MCF 10A (cell line): ENCODE data around the gene ZNF462. TPM values are rescaled to one million over a fixed set of nuclear protein-coding genes. Genes with fewer than 3 reads are reported as not detected.

ENCODE experiments used
- BruUV-seq: library from RNA; stranded (reverse); fragments of 400-500 nt; replicated peaks from 2 replicates; lab custom pipeline; 2021; lab: Mats Ljungman, UMichigan
- CTCF ChIA-PET: fragments of 300-600 bp; sonication (Branson Sonifier 250); formaldehyde crosslinking; extraction: SDS; loops from one replicate; lab custom pipeline; 2021; ENCODE audit warnings: antibody characterized with exemption, inconsistent platforms; lab: Yijun Ruan, JAX
- POLR2A ChIA-PET: fragments of 300-600, 350-650 bp; sonication (Branson Sonifier 250); formaldehyde crosslinking; extraction: SDS; loops from one replicate; lab custom pipeline; 2020; ENCODE audit warnings: antibody characterized with exemption, inconsistent platforms; lab: Yijun Ruan, JAX
- DNase-seq: peaks from one replicate; pipeline ENCODE4 v3.0.0-alpha.2; 2018; ENCODE audit not compliant: unreplicated experiment
- H3K27ac Mint-ChIP-seq: one replicate; pipeline ENCODE4 v1.8.0; 2022; ENCODE audit warnings: mild to moderate bottlenecking, low read depth, mixed read lengths; ENCODE audit not compliant: unreplicated experiment
- H3K27me3 Mint-ChIP-seq: one replicate; pipeline ENCODE4 v1.8.0; 2022; ENCODE audit warnings: mixed read lengths; ENCODE audit not compliant: insufficient read depth, unreplicated experiment
- H3K36me3 Mint-ChIP-seq: one replicate; pipeline ENCODE4 v1.8.0; 2022; ENCODE audit warnings: mild to moderate bottlenecking, moderate library complexity, mixed read lengths; ENCODE audit not compliant: insufficient read depth, unreplicated experiment
- H3K4me1 Mint-ChIP-seq: one replicate; pipeline ENCODE4 v1.8.0; 2022; ENCODE audit warnings: mixed read lengths; ENCODE audit not compliant: insufficient read depth, unreplicated experiment
- H3K4me3 Mint-ChIP-seq: one replicate; pipeline ENCODE4 v1.8.0; 2022; ENCODE audit warnings: mild to moderate bottlenecking, moderate library complexity, mixed read lengths; ENCODE audit not compliant: unreplicated experiment
- H3K9me3 Mint-ChIP-seq: one replicate; pipeline ENCODE4 v1.8.0; 2022; ENCODE audit warnings: mixed read lengths; ENCODE audit not compliant: unreplicated experiment
- CTCF ChIP-seq: fragments of 200-600 bp; IDR thresholded peaks from one replicate; pipeline ENCODE4 v1.8.0; 2022; ENCODE audit warnings: antibody characterized with exemption, mild to moderate bottlenecking; ENCODE audit not compliant: unreplicated experiment
- intact Hi-C: fragments of 100-400 bp; cut with micrococcal nuclease; formaldehyde crosslinking; loops from 2 replicates; pipeline ENCODE4 v1.14.1; 2022
- total RNA-seq: library from RNA; stranded (reverse); gene quantifications from 2 replicates; pipeline ENCODE4 v1.2.3, GENCODE V29; 2022

The ZNF462 gene
- total RNA-seq, 1 experiment from 2014 or later: 47.2 TPM

- TF ChIP-seq CTCF: no peak
- intact Hi-C loops: loop anchor here (10.0 kb wide), 1 partner anchor 178 kb away; the partner anchor contains the start of gene ZNF462
- H3K27ac Mint-ChIP-seq: no peak overlapping the region
- DNase-seq: no peak
- H3K4me3 Mint-ChIP-seq: no peak overlapping the region
- POLR2A ChIA-PET: no interaction called here
- H3K36me3 Mint-ChIP-seq: peaks cover 5% of the 10 kb centered on the region
- no peaks in the 10 kb centered on the region for H3K9me3 Mint-ChIP-seq
- no peaks in the 10 kb centered on the region for H3K27me3 Mint-ChIP-seq
- CTCF ChIA-PET: interaction anchor here (0.6 kb wide), 1 partner anchor 10 kb away, joined by 3 read pairs; no protein-coding TSS in a partner anchor
- no TSS peak for BruUV-seq
- H3K4me1 Mint-ChIP-seq: peaks cover 15% of the 10 kb centered on the region
These were observed 179.6 kb downstream of the ZNF462 start for GRCh38 chr9:107042606-107043005.

GRCh38 chr9:107043886-107044285 is 180.9 kb downstream of the ZNF462 start:
- no peak overlapping the region for H3K4me3 Mint-ChIP-seq
- DNase-seq: no peak

GRCh38 chr9:107044872-107045271 is 181.9 kb downstream of the ZNF462 start:
- intact Hi-C loops: loop anchor here (10.0 kb wide), 1 partner anchor 180 kb away; the partner anchor contains the start of gene ZNF462
- no peaks in the 10 kb centered on the region for H3K9me3 Mint-ChIP-seq
- no peak overlapping the region for H3K4me3 Mint-ChIP-seq
- peak; percentile 25 for TF ChIP-seq CTCF
- no TSS peak for BruUV-seq
- no peaks in the 10 kb centered on the region for H3K27me3 Mint-ChIP-seq
- ChIA-PET CTCF (interaction anchor here (1.1 to 1.2 kb wide), 3 partner anchors 16 to 183 kb away, joined by 3 to 5 read pairs (median 3); no protein-coding TSS in a partner anchor), POLR2A (no interaction called here)
- no peak for DNase-seq
- H3K4me1 Mint-ChIP-seq: peaks cover 5% of the 10 kb centered on the region
- peaks cover 5% of the 10 kb centered on the region for H3K36me3 Mint-ChIP-seq
- no peak overlapping the region for H3K27ac Mint-ChIP-seq

More at GRCh38 chr9:107043886-107044285, 180.9 kb downstream of the ZNF462 start:
- Mint-ChIP-seq H3K36me3 (peaks cover 5% of the 10 kb centered on the region), H3K4me1 (peaks cover 14% of the 10 kb centered on the region), H3K27me3 (no peaks in the 10 kb centered on the region), H3K27ac (no peak overlapping the region), H3K9me3 (no peaks in the 10 kb centered on the region)
- BruUV-seq: no TSS peak
- intact Hi-C loops: loop anchor here (10.0 kb wide), 1 partner anchor 179 kb away; the partner anchor contains the start of gene ZNF462
- ChIA-PET CTCF (interaction anchor here (0.6 to 1.2 kb wide), 6 partner anchors 19 to 1424 kb away, joined by 3 to 4 read pairs (median 3); no protein-coding TSS in a partner anchor), POLR2A (interaction anchor here (0.7 kb wide), 1 partner anchor 68 kb away, joined by 3 read pairs; no protein-coding TSS in a partner anchor)
- no peak for TF ChIP-seq CTCF

- DNase-seq: no peak
- Mint-ChIP-seq H3K4me1 (peaks cover 6% of the 10 kb centered on the region), H3K9me3 (no peaks in the 10 kb centered on the region), H3K27ac (no peak overlapping the region), H3K4me3 (no peak overlapping the region), H3K27me3 (no peaks in the 10 kb centered on the region), H3K36me3 (peaks cover 5% of the 10 kb centered on the region)
- CTCF ChIA-PET: interaction anchor here (0.7 to 1.0 kb wide), 3 partner anchors 13 to 1205 kb away, joined by 3 read pairs; no protein-coding TSS in a partner anchor
- BruUV-seq: no TSS peak
- TF ChIP-seq CTCF: no peak
- intact Hi-C loops: loop anchor here (10.0 kb wide), 1 partner anchor 182 kb away; the partner anchor contains the start of gene ZNF462
- POLR2A ChIA-PET: no interaction called here
These were observed 183.7 kb downstream of the ZNF462 start for GRCh38 chr9:107046692-107047091.
